Non-pigmented ciliary epithelial cell (primary cell): ENCODE data around the gene IL1RAPL1.
A peak's percentile ranks its signal among the peaks of the same experiment; 100 is the strongest.
"Not testable (repeated sequence)": the region's sequence is repeated elsewhere in the genome, so short reads cannot be mapped to it uniquely, and the experiment has no call there.

Source experiments
- DNase-seq: peaks from one replicate; pipeline ENCODE4 v3.0.0-alpha.2; 2010; ENCODE audit warnings: low read depth

The IL1RAPL1 gene

GRCh38 chrX:29274517-29274916 lies 687.3 kb downstream of the IL1RAPL1 start:
- DNase-seq, result no peak

DNA sequence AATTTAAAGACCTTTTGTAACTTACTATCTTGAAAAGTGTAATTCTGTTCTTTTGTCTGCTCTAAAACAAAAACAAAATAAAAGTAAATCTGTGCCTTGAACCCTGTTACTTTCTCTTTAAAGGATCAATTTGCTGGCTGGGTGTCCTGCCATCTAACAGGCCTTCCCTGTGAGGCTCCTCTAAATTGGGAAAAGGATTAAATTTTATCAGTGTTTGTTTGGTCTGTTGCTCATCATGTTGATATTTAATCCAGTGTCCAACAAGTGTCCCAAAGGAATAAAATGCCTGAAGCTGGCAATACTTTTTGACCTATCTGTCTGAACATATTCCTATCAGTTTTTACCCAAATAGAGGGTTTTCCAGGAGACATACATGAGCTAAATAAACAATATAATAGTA lies 688.7 kb downstream of the IL1RAPL1 start:
- DNase-seq, result no peak

- DNase-seq, result no peak
These were observed 694.0 kb downstream of the IL1RAPL1 start for GRCh38 chrX:29281078-29281742.

GRCh38 chrX:29285664-29286063 lies 698.4 kb downstream of the IL1RAPL1 start:
- no peak for DNase-seq

GRCh38 chrX:29295987-29296680 lies 708.9 kb downstream of the IL1RAPL1 start:
- DNase-seq, result no peak

DNA sequence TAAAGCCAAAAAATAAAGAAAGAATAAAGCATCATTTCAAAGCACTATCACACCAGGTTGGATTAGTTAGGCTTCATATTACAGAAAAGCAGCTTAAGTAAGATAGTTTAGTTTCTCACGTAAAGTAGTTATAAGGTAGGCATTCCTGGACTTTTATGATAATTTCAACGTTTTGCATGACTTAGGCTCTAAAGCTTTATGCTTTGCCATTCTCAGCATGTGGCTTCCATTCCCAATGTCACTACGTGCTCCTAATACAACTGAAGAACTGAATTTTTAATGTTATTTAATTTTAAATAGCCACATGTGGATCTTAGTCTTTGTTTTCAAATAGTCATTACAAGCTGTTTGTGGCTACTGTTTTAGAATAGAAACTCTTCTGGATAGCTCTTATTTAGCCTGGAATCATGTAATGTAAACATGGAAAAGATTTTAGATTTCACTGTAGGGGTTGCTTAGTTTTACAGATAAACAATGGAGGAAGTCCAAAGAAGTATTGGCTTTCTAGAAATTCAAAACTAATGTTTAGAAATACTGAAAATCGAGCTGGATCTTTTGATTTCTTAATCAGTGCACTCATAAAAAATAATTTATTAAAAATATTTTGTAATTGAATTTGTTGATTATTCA lies 710.0 kb downstream of the IL1RAPL1 start:
- DNase-seq, result no peak

GRCh38 chrX:29299684-29300083 lies 712.4 kb downstream of the IL1RAPL1 start:
- DNase-seq, result no peak

DNA sequence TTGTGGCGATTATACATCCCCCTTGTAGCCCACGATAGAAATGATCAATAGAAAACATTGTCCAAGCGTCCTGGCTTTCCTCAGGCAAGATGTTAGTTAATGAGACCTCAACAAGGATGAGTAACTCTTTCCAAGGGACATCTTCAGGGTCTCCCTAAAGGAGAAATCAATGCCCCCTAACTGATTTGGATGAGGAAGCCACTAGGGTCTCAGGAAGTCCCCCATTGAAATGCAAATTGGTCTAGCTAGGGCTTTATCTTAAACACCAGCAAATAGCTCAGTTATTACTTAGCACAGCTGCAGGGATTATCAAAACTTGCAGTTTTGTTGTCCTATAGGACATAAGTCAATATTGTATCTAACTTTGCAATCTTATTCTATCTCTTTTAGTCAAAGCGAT lies 721.5 kb downstream of the IL1RAPL1 start:
- DNase-seq, result no peak

- no peak for DNase-seq
These were observed 728.7 kb downstream of the IL1RAPL1 start for GRCh38 chrX:29315931-29316330.

- no peak for DNase-seq
These were observed 730.8 kb downstream of the IL1RAPL1 start for GRCh38 chrX:29318012-29318411.

DNA sequence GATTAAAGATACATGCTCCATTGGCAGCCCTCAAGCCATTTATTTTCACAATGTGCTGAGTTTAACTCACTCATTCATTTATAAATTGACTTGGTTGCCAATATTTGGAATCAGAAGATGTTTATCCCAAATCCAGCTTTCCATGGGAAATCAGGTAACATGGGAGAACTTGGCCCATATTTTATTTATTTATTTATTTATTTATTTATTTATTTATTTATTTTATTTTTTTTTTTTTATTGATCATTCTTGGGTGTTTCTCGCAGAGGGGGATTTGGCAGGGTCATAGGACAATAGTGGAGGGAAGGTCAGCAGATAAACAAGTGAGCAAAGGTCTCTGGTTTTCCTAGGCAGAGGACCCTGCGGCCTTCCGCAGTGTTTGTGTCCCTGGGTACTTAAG lies 745.2 kb downstream of the IL1RAPL1 start:
- not testable (repeated sequence) for DNase-seq

- not testable (repeated sequence) for DNase-seq
These were observed 745.8 kb downstream of the IL1RAPL1 start for GRCh38 chrX:29333091-29333490.

- DNase-seq, result no peak
These were observed 761.0 kb downstream of the IL1RAPL1 start for GRCh38 chrX:29348288-29348687.

DNA sequence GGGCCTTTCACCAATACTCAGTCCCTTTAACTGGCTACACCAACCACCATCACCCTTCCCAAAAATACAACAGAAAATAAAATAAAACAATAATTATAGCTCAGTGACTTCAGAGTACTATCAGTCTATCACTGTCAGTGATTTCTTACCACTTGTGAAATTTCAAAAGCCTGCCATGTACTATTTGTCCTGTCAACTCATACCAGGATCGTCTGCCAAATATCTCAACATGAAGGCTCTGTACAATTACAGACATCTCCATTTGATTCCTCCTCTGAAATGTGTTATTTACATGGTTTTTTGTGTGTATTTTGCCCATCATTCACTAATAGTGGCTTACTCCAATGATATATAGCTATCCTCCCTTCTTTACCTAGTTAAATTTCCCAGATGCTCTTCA lies 772.0 kb downstream of the IL1RAPL1 start:
- DNase-seq, result no peak

GRCh38 chrX:29374765-29375164 lies 787.5 kb downstream of the IL1RAPL1 start:
- DNase-seq, result not testable (repeated sequence)

DNA sequence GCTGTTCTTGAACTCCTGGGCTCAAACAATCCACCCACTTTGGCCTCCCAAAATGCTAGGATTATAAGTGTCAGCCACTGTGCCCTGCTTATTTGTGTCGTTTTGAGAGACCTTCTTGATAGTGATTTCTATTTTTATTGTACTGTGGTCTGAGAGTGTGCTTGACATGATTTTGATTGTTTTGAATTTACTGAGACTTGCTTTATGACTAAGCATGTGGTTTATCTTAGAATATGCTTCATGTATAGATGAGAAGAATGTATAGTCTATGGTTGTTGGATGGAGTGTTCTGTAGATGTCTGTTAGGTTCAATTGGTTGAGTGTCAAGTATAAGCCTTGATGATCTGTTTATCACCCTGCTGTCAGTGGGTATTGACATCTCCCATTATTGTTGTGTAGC lies 789.3 kb downstream of the IL1RAPL1 start:
- DNase-seq, result no peak

DNA sequence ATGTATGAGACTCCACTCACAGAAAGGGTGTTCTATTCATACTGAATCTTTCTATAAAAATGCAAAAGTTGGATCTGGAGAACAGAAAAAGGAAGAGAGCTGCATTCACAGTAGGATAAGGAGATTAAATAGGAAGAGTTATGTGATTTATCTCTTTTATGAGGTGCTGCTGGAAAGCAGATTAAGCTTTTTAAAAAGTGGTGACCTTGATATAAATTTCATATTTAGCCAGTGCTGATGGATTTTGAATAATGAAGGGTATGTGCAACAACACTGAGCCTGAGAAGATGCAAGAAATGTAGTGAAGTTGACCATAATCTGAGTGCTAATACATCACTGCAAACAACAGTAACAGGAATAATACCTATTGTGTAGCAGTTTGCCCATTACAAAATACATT lies 795.6 kb downstream of the IL1RAPL1 start:
- no peak for DNase-seq

DNA sequence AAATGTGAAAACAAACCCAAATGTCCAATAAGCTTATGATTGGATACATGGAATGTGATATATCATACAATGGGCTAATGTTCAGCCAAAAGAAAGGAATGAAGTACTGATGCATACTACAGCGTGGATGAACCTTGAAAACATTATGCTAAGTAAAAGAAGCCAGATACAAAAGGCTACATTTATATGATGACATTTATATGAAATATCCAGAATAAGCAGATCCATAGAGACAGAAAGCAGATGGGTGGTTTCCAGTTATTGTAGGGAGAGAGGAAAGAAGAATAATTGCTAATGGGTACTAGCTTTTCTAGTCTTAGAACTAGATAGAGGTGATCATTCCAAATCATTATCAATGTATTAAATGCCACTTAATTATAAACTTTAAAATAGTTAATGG lies 801.3 kb downstream of the IL1RAPL1 start:
- DNase-seq, result no peak

- DNase-seq, result peak; percentile 30
These were observed 810.3 kb downstream of the IL1RAPL1 start for GRCh38 chrX:29397506-29397905.

GRCh38 chrX:29407357-29407756 lies 820.1 kb downstream of the IL1RAPL1 start:
- no peak for DNase-seq

DNA sequence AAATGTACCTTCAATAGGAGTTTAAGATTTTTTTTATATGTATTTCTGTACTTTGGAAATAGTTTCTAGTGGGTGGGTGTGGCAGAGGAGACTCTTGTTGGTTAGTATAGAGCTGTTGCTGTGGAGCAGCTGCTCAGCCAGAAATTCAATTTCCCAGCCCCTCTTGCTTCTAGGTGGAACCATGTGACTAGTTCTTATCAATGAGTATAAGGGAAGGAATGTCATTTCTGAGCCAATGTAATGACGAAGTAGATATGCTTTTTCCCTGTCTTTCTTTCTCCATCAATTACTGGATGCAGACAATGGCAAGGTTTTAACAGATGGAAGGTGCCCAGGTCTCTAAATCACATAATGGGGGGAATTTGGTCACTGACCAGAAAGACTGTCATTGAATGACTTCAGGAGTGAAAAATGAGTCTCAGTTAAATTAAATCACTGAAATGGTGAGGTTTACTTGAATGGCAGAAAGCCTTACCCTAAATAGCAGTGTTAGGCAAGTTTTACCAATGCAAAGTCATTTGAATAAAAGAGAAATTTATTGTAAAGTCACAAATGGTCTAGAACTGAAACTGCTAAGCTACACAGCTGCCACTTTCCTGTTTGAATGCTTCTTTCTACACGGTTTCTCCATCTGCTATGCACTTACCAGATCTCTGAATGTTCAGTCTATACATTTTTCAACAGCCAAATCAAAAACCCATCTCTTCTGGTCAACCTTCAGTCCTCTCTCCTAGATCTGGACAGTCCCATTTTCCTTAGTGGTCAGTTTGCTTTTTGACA lies 832.7 kb downstream of the IL1RAPL1 start:
- DNase-seq, result peak; percentile 59

GRCh38 chrX:29422034-29422433 lies 834.8 kb downstream of the IL1RAPL1 start:
- DNase-seq, result no peak

GRCh38 chrX:29431895-29432294 lies 844.6 kb downstream of the IL1RAPL1 start:
- DNase-seq, result peak; percentile 4
